ENCODE results near the gene SSBP4. TPM values are rescaled to one million over a fixed set of nuclear protein-coding genes. Genes with fewer than 3 reads are reported as not detected.

Gene SSBP4
- total and polyA plus RNA-seq, 2 donors (not counting 1 experiment from before 2014, with no cell fraction given) = 12.8 to 58.6 TPM

- H3K9ac ChIP-seq (ENCODE audit: insufficient read depth, low read length) = no peak overlapping the region
- no peak overlapping the region for H3K27ac ChIP-seq (ENCODE audit: insufficient read depth, low read length)
- H3K36me3 ChIP-seq (ENCODE audit: control insufficient read depth, insufficient read depth, low read length) = peaks cover 2% of the 10 kb centered on the region
- H3K9me3 ChIP-seq (ENCODE audit: control insufficient read depth, insufficient read depth, low read depth, low read length) = no peaks in the 10 kb centered on the region
- peaks cover 58% of the 10 kb centered on the region for H3K79me2 ChIP-seq (ENCODE audit: control insufficient read depth, insufficient read depth, low read length)
- no peak overlapping the region for H2AFZ ChIP-seq (ENCODE audit: low read length)
- peak overlapping the region in 1 of 4 experiments; percentile 77 for H3K4me3 ChIP-seq (replicated peaks in 1 of 4; ENCODE audit: control extremely low read depth in 1 of 4, insufficient read depth in 1 of 4, low read depth in 3 of 4, low read length in 4 of 4)
- peaks cover 35% of the 10 kb centered on the region for H3K4me1 ChIP-seq (ENCODE audit: control insufficient read depth, extremely low read depth, insufficient read depth, low read length)
- no peak for DNase-seq (ENCODE audit: low read depth in 2 of 2)
- H4K20me1 ChIP-seq (ENCODE audit: control insufficient read depth, extremely low read depth, insufficient read depth, low read length) = no peaks in the 10 kb centered on the region
- peak overlapping the region; percentile 23 for H3K4me2 ChIP-seq (ENCODE audit: extremely low read depth, insufficient read depth, low read length)
- no peaks in the 10 kb centered on the region for H3K27me3 ChIP-seq (ENCODE audit: control insufficient read depth, insufficient read depth, low read length)
- TF ChIP-seq EZH2 (IDR thresholded peaks at IDR 0.05; ENCODE audit: low read length, missing control alignments) = no peak
- TF ChIP-seq, protein P1, sequence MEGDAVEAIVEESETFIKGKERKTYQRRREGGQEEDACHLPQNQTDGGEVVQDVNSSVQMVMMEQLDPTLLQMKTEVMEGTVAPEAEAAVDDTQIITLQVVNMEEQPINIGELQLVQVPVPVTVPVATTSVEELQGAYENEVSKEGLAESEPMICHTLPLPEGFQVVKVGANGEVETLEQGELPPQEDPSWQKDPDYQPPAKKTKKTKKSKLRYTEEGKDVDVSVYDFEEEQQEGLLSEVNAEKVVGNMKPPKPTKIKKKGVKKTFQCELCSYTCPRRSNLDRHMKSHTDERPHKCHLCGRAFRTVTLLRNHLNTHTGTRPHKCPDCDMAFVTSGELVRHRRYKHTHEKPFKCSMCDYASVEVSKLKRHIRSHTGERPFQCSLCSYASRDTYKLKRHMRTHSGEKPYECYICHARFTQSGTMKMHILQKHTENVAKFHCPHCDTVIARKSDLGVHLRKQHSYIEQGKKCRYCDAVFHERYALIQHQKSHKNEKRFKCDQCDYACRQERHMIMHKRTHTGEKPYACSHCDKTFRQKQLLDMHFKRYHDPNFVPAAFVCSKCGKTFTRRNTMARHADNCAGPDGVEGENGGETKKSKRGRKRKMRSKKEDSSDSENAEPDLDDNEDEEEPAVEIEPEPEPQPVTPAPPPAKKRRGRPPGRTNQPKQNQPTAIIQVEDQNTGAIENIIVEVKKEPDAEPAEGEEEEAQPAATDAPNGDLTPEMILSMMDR (conservative IDR thresholded peaks at IDR 0.05 in 1 of 2, IDR thresholded peaks at IDR 0.05 in 1 of 2; ENCODE audit: low read depth in 1 of 2, low read length in 2 of 2) = no peak
Measured at GRCh38 chr19:18421371-18421959, 2.3 kb downstream of the SSBP4 start.

DNA sequence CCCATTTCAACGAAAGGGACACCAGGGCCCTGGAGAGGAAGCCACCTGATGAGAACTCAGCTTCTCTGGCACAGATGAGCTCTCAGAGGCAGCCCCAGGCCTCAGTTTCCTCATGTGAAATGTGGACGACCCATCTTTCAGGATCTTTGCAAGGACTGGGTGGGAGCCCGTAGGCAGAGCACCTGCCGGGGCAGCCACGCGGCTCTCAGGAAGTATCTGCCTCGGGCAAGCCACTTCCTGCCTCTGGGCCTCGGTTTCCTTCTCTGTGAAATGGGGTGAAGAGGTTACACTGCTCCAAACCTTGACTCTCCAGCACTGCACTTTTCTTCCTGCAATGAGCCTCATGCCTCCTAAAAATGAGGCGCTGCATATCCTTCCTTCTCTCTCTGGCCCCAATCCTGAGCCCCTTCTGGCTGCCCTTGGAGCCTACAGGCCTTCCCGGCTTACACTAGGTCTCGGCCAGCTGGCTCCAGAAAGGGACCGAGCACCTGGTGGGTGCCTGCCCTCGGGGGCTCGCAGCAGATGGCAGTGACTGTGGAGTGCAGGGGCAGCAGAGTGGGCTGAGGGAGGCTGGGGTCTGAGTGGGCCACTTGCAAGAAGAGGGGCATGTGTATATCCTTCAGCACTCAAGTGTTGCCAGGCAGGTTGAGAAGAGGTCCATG is 3.5 kb downstream of the SSBP4 start:
- Histone ChIP-seq H3K9ac (ENCODE audit: insufficient read depth, low read length) (no peak overlapping the region), H3K4me2 (ENCODE audit: extremely low read depth, insufficient read depth, low read length) (no peak overlapping the region), H3K9me3 (ENCODE audit: control insufficient read depth, insufficient read depth, low read depth, low read length) (no peaks in the 10 kb centered on the region), H3K4me1 (ENCODE audit: control insufficient read depth, extremely low read depth, insufficient read depth, low read length) (peaks cover 36% of the 10 kb centered on the region), H2AFZ (ENCODE audit: low read length) (no peak overlapping the region), H3K27ac (ENCODE audit: insufficient read depth, low read length) (no peak overlapping the region), H3K36me3 (ENCODE audit: control insufficient read depth, insufficient read depth, low read length) (peaks cover 2% of the 10 kb centered on the region), H3K79me2 (ENCODE audit: control insufficient read depth, insufficient read depth, low read length) (peaks cover 70% of the 10 kb centered on the region), H3K27me3 (ENCODE audit: control insufficient read depth, insufficient read depth, low read length) (no peaks in the 10 kb centered on the region), H3K4me3 (replicated peaks in 1 of 4; ENCODE audit: control extremely low read depth in 1 of 4, insufficient read depth in 1 of 4, low read depth in 3 of 4, low read length in 4 of 4) (no peak overlapping the region), H4K20me1 (ENCODE audit: control insufficient read depth, extremely low read depth, insufficient read depth, low read length) (no peaks in the 10 kb centered on the region)
- DNase-seq (ENCODE audit: low read depth in 2 of 2) = no peak
- TF ChIP-seq, protein P1 (conservative IDR thresholded peaks at IDR 0.05 in 1 of 2, IDR thresholded peaks at IDR 0.05 in 1 of 2; ENCODE audit: low read depth in 1 of 2, low read length in 2 of 2) = no peak
- no peak for TF ChIP-seq EZH2 (IDR thresholded peaks at IDR 0.05; ENCODE audit: low read length, missing control alignments)

DNA sequence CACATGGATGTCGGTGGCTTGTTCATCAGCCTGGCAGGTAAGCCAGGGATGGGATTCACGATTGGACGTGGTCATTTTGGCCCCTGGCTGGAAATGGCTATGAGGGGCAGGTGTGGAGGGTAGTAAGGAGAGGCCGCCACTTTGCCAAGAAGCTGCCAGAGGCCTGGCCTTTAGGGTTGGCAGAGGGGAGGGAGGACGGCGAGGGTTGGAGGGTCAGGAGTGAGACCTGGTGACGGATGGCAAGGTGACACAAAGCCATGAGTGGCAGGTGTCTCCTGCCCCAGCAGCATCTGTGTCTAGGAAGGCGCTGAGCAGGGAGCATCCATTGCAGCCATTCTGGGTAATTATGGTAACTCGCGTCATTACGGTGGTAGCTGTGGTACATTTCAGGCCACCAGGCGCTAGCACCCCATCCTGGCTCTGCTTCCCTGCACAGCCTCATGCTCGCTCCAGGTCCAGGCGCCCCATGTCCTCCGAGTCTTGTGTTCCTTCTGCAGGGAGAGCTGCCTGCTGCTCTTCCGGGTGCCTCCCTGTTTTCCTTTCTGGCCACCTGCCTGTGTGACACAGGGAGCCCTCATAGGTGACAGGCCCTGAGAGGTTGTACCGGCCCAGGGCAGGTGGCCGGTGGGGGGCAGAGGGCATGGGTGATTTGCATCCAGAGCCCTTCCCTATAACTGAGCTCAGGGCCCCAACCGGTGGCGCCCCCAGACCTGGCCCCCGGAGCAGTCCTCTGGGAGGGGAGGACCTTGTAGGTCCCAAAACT is 4.2 kb downstream of the SSBP4 start:
- Histone ChIP-seq H3K27ac (ENCODE audit: insufficient read depth, low read length) (no peak overlapping the region), H2AFZ (ENCODE audit: low read length) (no peak overlapping the region), H3K79me2 (ENCODE audit: control insufficient read depth, insufficient read depth, low read length) (peaks cover 71% of the 10 kb centered on the region), H4K20me1 (ENCODE audit: control insufficient read depth, extremely low read depth, insufficient read depth, low read length) (no peaks in the 10 kb centered on the region), H3K36me3 (ENCODE audit: control insufficient read depth, insufficient read depth, low read length) (peaks cover 4% of the 10 kb centered on the region), H3K4me2 (ENCODE audit: extremely low read depth, insufficient read depth, low read length) (no peak overlapping the region), H3K4me3 (replicated peaks in 1 of 4; ENCODE audit: control extremely low read depth in 1 of 4, insufficient read depth in 1 of 4, low read depth in 3 of 4, low read length in 4 of 4) (no peak overlapping the region), H3K27me3 (ENCODE audit: control insufficient read depth, insufficient read depth, low read length) (no peaks in the 10 kb centered on the region), H3K9me3 (ENCODE audit: control insufficient read depth, insufficient read depth, low read depth, low read length) (no peaks in the 10 kb centered on the region), H3K4me1 (ENCODE audit: control insufficient read depth, extremely low read depth, insufficient read depth, low read length) (peaks cover 33% of the 10 kb centered on the region), H3K9ac (ENCODE audit: insufficient read depth, low read length) (no peak overlapping the region)
- TF ChIP-seq, protein P1 (conservative IDR thresholded peaks at IDR 0.05 in 1 of 2, IDR thresholded peaks at IDR 0.05 in 1 of 2; ENCODE audit: low read depth in 1 of 2, low read length in 2 of 2) = no peak
- no peak for TF ChIP-seq EZH2 (IDR thresholded peaks at IDR 0.05; ENCODE audit: low read length, missing control alignments)
- DNase-seq (ENCODE audit: low read depth in 2 of 2) = no peak
